HCT116 (cell line): Measurements from ENCODE around the gene SIGLEC14. TPM values are rescaled to one million over a fixed set of nuclear protein-coding genes. Genes with fewer than 3 reads are reported as not detected.

Experiments used
- ATAC-seq: fragments of 200-7000 bp; cut with Tn5 transposase; 2 replicates; pipeline ENCODE4 v1.9.1; 2020; ENCODE audit warnings: mild to moderate bottlenecking, moderate library complexity
- BruUV-seq: library from RNA; stranded (reverse); fragments of 400-500 nt; replicated peaks from 2 replicates; lab custom pipeline; 2021; lab: Mats Ljungman, UMichigan
- CTCF ChIA-PET: fragments of 300-600 bp; sonication (Branson Sonifier 250); formaldehyde crosslinking; loops from one replicate; lab custom pipeline; 2021; ENCODE audit warnings: antibody characterized with exemption; lab: Charles Lee
- POLR2A ChIA-PET: fragments of 300-600, 350-600 bp; sonication (Branson Sonifier 250); formaldehyde crosslinking; loops from one replicate; lab custom pipeline; 2021; ENCODE audit warnings: antibody characterized with exemption; lab: Charles Lee
- RAD21 ChIA-PET, 2 experiments: fragments of 300-600 bp; sonication (Branson Sonifier 250); formaldehyde crosslinking; loops; one replicate each; lab custom pipeline; 2023; ENCODE audit warnings: low total read pairs in 2 of 2; ENCODE audit not compliant: uncharacterized antibody in 2 of 2, unreplicated experiment in 2 of 2, low non-redundant PET in 1 of 2; lab: Charles Lee
- DNase-seq: peaks from one replicate; pipeline ENCODE4 v3.0.0-alpha.2; 2010; ENCODE audit warnings: low read depth, low spot score
- H2AFZ ChIP-seq: fragments of 200-600 bp; shearing (Covaris generic), sonication (generic); 2 replicates; pipeline ENCODE4 v1.6.1; 2017; ENCODE audit warnings: low read depth, mixed run types, mixed read lengths, antibody characterized with exemption, low read length; ENCODE audit not compliant: poor library complexity, severe bottlenecking
- H3K27ac ChIP-seq: 2 replicates; pipeline ENCODE4 v1.5.1; 2012; ENCODE audit warnings: low read depth, low read length
- H3K27me3 ChIP-seq: fragments of 200-600 bp; sonication (generic); 2 replicates; pipeline ENCODE4 v1.6.1; 2016; ENCODE audit warnings: mixed run types, low read length, mixed read lengths; ENCODE audit not compliant: insufficient read depth
- H3K36me3 ChIP-seq, 2 experiments: fragments of 200-500 bp in 1 of 2; fragments of 200-600 bp in 1 of 2; sonication (Bioruptor generic) in 1 of 2; sonication (generic) in 1 of 2; 2 replicates each; pipeline versions ENCODE4 v1.5.1 to v1.6.1; 2014 to 2016; ENCODE audit warnings: low read length in 2 of 2, inconsistent platforms in 1 of 2, mixed read lengths in 1 of 2, mixed run types in 1 of 2; ENCODE audit not compliant: insufficient read depth in 2 of 2, control insufficient read depth in 1 of 2
- H3K4me1 ChIP-seq, 2 experiments: fragments of 200-600 bp in 1 of 2; sonication (generic) in 1 of 2; 2 replicates each; pipeline versions ENCODE4 v1.5.1 to v1.6.1; 2012 to 2017; ENCODE audit warnings: low read length in 2 of 2, inconsistent platforms in 1 of 2, mild to moderate bottlenecking in 1 of 2, mixed read lengths in 1 of 2, mixed run types in 1 of 2, moderate library complexity in 1 of 2; ENCODE audit not compliant: insufficient read depth in 2 of 2, control insufficient read depth in 1 of 2
- H3K4me2 ChIP-seq: fragments of 200-600 bp; sonication (generic); 2 replicates; pipeline ENCODE4 v1.6.1; 2017; ENCODE audit warnings: mixed run types, low read length, mixed read lengths
- H3K4me3 ChIP-seq, 2 experiments: fragments of 200-600 bp in 1 of 2; sonication (generic) in 1 of 2; replicated peaks in 1 of 2; 2 replicates each; pipeline ENCODE4 v1.5.1; 2011 to 2016; ENCODE audit warnings: low read length in 2 of 2, control low read depth in 1 of 2, low read depth in 1 of 2, mild to moderate bottlenecking in 1 of 2, mixed read lengths in 1 of 2, mixed run types in 1 of 2
- H3K79me2 ChIP-seq: fragments of 200-600 bp; sonication (generic); 2 replicates; pipeline ENCODE4 v1.6.1; 2017; ENCODE audit warnings: mild to moderate bottlenecking, mixed run types, low read length, moderate library complexity, mixed read lengths; ENCODE audit not compliant: insufficient read depth
- H3K9ac ChIP-seq: fragments of 200-600 bp; sonication (generic); 2 replicates; pipeline ENCODE4 v1.6.1; 2016; ENCODE audit warnings: low read length, mixed read lengths
- H3K9me2 ChIP-seq: fragments of 200-600 bp; sonication (generic), shearing (Covaris generic); 2 replicates; pipeline ENCODE4 v1.6.1; 2017; ENCODE audit warnings: mixed run types, mild to moderate bottlenecking, moderate library complexity; ENCODE audit not compliant: insufficient read depth
- H3K9me3 ChIP-seq, 2 experiments: fragments of 200-500 bp in 1 of 2; fragments of 200-600 bp in 1 of 2; sonication (Bioruptor generic) in 1 of 2; sonication (generic) in 1 of 2; 2 replicates each; pipeline ENCODE4 v1.6.1; 2014 to 2017; ENCODE audit warnings: low read length in 2 of 2, mixed read lengths in 2 of 2, inconsistent platforms in 1 of 2, low read depth in 1 of 2, mild to moderate bottlenecking in 1 of 2, mixed run types in 1 of 2, moderate library complexity in 1 of 2; ENCODE audit not compliant: control insufficient read depth in 1 of 2, insufficient read depth in 1 of 2
- H4K20me1 ChIP-seq: fragments of 200-600 bp; sonication (generic), shearing (Covaris generic); 2 replicates; pipeline ENCODE4 v1.6.1; 2017; ENCODE audit warnings: mixed run types, mild to moderate bottlenecking, moderate library complexity; ENCODE audit not compliant: insufficient read depth
- CBX3 ChIP-seq: IDR thresholded peaks from 2 replicates; pipeline ENCODE4 v1.6.1; 2012; ENCODE audit warnings: low read depth
- CEBPB ChIP-seq: IDR thresholded peaks from 2 replicates; pipeline ENCODE4 v1.6.1; 2012; ENCODE audit warnings: low read depth
- CTCF ChIP-seq, 3 experiments: fragments of 200-600 bp in 1 of 3; sonication (generic) in 1 of 3; IDR thresholded peaks in 2 of 3; conservative IDR thresholded peaks in 1 of 3; 2 replicates each; pipeline ENCODE4 v1.5.1; 2012 to 2017; ENCODE audit warnings: low read depth in 2 of 3, low read length in 2 of 3, antibody characterized with exemption in 1 of 3, borderline replicate concordance in 1 of 3, control low read depth in 1 of 3, mild to moderate bottlenecking in 1 of 3, mixed read lengths in 1 of 3, mixed run types in 1 of 3, moderate library complexity in 1 of 3; ENCODE audit not compliant: insufficient read depth in 1 of 3
- EGR1 ChIP-seq: IDR thresholded peaks from 2 replicates; pipeline ENCODE4 v1.6.1; 2012; ENCODE audit warnings: low read depth
- ELF1 ChIP-seq: IDR thresholded peaks from 2 replicates; pipeline ENCODE4 v1.6.1; 2012; ENCODE audit warnings: low read depth, borderline replicate concordance
- EZH2 ChIP-seq: fragments of 200-600 bp; sonication (generic); IDR thresholded peaks from 2 replicates; pipeline ENCODE4 v1.6.1; 2017; ENCODE audit warnings: antibody characterized with exemption, mixed run types
- EZH2phosphoT487 ChIP-seq: fragments of 200-600 bp; IDR thresholded peaks from 2 replicates; pipeline ENCODE4 v1.6.1; 2018; ENCODE audit warnings: antibody characterized with exemption, borderline replicate concordance
- JUND ChIP-seq: IDR thresholded peaks from 2 replicates; pipeline ENCODE4 v1.6.1; 2012
- MAX ChIP-seq: IDR thresholded peaks from 2 replicates; pipeline ENCODE4 v1.6.1; 2012
- POLR2AphosphoS5 ChIP-seq: IDR thresholded peaks from 2 replicates; pipeline ENCODE4 v1.6.1; 2011; ENCODE audit warnings: mild to moderate bottlenecking, low read depth, low read length, moderate library complexity
- REST ChIP-seq: IDR thresholded peaks from 2 replicates; pipeline ENCODE4 v1.6.1; 2012; ENCODE audit warnings: low read depth
- SIN3A ChIP-seq: IDR thresholded peaks from 2 replicates; pipeline ENCODE4 v1.6.1; 2012; ENCODE audit warnings: low read depth
- SP1 ChIP-seq: IDR thresholded peaks from 2 replicates; pipeline ENCODE4 v1.6.1; 2012; ENCODE audit warnings: low read depth
- SRF ChIP-seq: IDR thresholded peaks from 2 replicates; pipeline ENCODE4 v1.6.1; 2012; ENCODE audit warnings: low read depth
- ZFX ChIP-seq: fragments of 450-650 bp; IDR thresholded peaks from 2 replicates; pipeline ENCODE4 v1.6.1; 2017
- ZNF274 ChIP-seq: fragments of 200-500 bp; sonication (Bioruptor generic); IDR thresholded peaks from 2 replicates; pipeline ENCODE4 v1.6.1; 2014; ENCODE audit warnings: mild to moderate bottlenecking, low read depth, low read length, inconsistent platforms
- intact Hi-C: fragments of 100-400 bp; cut with micrococcal nuclease; formaldehyde crosslinking; loops from 2 replicates; pipeline ENCODE4 v1.10.0; 2022
- total RNA-seq: library from RNA; stranded (reverse); gene quantifications from one replicate; pipeline ENCODE4 v1.2.1, GENCODE V29; 2021; ENCODE audit not compliant: unreplicated experiment

SIGLEC14 gene
- total RNA-seq, 1 experiment from 2014 or later: not detected

GRCh38 chr19:51600940-51601580 is 45.6 kb downstream of the SIGLEC14 start:
- Histone ChIP-seq H3K4me2 (no peak overlapping the region), H3K27ac (no peak overlapping the region), H3K27me3 (peaks cover 4% of the 10 kb centered on the region; the same call in 1 of the 2 replicates), H3K36me3 (no peaks in the 10 kb centered on the region), H3K9me2 (no peaks in the 10 kb centered on the region), H4K20me1 (no peaks in the 10 kb centered on the region), H3K9ac (no peak overlapping the region), H2AFZ (no peak overlapping the region), H3K4me1 (no peaks in the 10 kb centered on the region), H3K9me3 (no peaks in the 10 kb centered on the region), H3K79me2 (no peaks in the 10 kb centered on the region), H3K4me3 (no peak overlapping the region)
- DNase-seq (no peak), ATAC-seq (no peak)
- ChIA-PET CTCF (no interaction called here), POLR2A (no interaction called here), RAD21 (no interaction called here)
- intact Hi-C loops: loop anchor here (2.0 kb wide), 1 partner anchor 60 kb away; no protein-coding TSS in a partner anchor
- no TSS peak for BruUV-seq
- TF ChIP-seq CTCF (IDR thresholded peaks at IDR 0.05 in 2 of 3, conservative IDR thresholded peaks at IDR 0.05 in 1 of 3; ENCODE audit: borderline replicate concordance in 1 of 3, insufficient read depth in 1 of 3, low read depth in 2 of 3, low read length in 2 of 3) (no peak), SRF (no peak), EZH2 (no peak), EGR1 (no peak), ELF1 (no peak), MAX (no peak), EZH2phosphoT487 (no peak), SIN3A (no peak), CEBPB (no peak), CBX3 (no peak), SP1 (no peak), REST (no peak), POLR2AphosphoS5 (no peak), ZFX (no peak), JUND (no peak), ZNF274 (no peak)
